NCI-H2107 (cell line): Measurements from ENCODE around the gene RASSF8.

Experiments used
- DNase-seq: peaks from one replicate; lab custom pipeline; 2025; lab: John Stamatoyannopoulos, UW

RASSF8 gene, protein sequence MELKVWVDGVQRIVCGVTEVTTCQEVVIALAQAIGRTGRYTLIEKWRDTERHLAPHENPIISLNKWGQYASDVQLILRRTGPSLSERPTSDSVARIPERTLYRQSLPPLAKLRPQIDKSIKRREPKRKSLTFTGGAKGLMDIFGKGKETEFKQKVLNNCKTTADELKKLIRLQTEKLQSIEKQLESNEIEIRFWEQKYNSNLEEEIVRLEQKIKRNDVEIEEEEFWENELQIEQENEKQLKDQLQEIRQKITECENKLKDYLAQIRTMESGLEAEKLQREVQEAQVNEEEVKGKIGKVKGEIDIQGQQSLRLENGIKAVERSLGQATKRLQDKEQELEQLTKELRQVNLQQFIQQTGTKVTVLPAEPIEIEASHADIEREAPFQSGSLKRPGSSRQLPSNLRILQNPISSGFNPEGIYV

DNA sequence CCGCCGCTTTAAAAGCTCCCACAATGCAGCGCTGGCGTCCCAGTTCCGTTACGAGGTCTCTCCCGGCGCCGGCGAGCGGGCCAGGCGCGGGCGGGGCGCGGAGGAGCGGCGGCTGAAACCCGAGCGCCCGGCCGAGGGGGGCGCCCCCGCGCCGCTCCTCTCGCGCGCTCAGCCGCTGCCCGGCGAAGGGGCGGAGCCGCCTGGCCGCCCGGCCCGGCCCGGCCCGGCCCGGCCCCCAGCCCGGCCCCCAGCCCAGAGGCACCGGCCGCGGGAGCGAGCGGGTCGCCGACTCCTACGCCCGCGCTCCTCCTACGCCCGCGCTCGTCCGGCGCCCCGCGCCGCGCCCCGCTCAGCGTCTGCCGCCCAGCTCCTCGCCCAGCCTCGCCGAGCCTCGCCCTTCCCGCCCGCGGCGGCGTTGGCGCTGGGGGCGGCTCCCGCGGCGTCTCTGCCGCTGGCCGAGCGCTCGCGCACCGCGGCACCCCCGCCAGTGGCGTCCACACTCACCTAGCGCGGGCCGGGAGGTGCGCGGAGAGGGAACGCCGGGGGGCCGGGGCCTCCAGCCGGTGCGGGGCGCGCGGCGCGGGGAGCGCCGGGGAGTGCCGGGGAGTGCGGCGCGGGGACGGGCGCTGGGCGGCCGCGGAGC is at the start of gene RASSF8:
Gene RASSF8 (plus strand): TSS at position 255 of the 643 bp plus-strand sequence. CDS start 96,662 bp downstream, outside the sequence.
- peak; percentile 4 for DNase-seq

GRCh38 chr12:25914551-25914950 is 43.9 kb upstream of the RASSF8 start:
- DNase-seq = no peak

GRCh38 chr12:25924491-25925001 is 33.9 kb upstream of the RASSF8 start:
- DNase-seq = no peak

- DNase-seq = no peak
Observed at GRCh38 chr12:25925064-25925463, 33.4 kb upstream of the RASSF8 start.

- DNase-seq = no peak
Observed at GRCh38 chr12:25926536-25926935, 31.9 kb upstream of the RASSF8 start.

GRCh38 chr12:25929142-25929541 is 29.3 kb upstream of the RASSF8 start:
- DNase-seq = no peak

GRCh38 chr12:25932971-25933370 is 25.5 kb upstream of the RASSF8 start:
- no peak for DNase-seq

DNA sequence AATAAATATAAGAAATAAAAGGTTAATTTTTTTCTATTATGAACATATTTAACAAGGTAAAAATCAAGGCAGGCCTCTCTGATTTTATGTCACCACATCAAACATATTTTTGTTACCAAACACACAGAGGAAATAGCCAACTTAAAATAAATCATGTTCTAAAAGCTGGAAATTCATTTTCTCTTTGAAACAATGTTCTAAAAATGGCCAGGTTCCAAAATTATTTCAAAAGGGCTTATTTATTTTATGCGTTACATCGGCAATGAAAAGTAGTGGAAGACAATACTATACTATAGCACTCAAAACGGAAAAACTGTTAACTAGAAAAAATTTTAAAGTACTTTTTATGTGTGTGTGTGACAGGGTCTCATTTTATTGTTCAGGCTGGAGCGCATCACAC is 24.0 kb upstream of the RASSF8 start:
- DNase-seq = no peak

- no peak for DNase-seq
Observed at GRCh38 chr12:25935355-25936144, 22.9 kb upstream of the RASSF8 start.

DNA sequence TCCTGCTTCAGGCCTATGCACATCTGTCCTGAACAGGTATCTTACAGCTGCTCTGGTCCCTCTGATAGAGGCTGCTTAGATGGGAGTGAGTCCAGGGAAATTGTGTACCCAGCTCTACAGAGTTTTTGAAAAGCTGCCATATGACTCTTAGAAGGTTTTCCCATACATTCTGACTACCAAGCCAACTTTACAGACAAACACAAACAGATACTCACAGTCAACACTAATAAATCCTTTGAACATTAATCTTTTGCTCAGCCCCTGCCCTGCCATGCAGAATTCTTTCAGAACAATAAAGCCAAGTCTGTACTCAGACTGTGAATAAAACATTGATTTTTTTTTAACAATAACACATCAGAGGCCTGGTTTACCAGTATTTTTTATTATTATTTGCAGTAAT is 21.4 kb upstream of the RASSF8 start:
- no peak for DNase-seq

DNA sequence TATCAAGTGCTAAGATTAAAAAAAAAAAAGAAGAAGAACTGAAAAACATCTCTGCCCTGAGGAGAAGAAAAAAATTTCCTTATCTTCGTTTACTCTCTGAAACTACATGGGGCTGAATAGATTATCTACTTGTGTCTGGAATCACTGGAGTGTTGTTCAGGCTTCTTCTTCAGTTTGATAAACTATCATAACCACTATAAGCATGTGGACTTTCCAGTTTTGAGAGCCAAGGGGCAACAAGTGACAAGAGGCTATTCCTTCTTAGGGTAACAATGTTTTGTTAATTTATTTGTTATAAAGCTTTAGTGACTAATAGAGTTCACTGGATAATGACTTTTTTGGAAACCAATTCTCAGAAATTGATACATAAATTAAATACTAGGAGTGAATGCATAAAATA is 19.9 kb upstream of the RASSF8 start:
- DNase-seq = no peak

GRCh38 chr12:25939606-25940005 is 18.9 kb upstream of the RASSF8 start:
- DNase-seq = no peak

DNA sequence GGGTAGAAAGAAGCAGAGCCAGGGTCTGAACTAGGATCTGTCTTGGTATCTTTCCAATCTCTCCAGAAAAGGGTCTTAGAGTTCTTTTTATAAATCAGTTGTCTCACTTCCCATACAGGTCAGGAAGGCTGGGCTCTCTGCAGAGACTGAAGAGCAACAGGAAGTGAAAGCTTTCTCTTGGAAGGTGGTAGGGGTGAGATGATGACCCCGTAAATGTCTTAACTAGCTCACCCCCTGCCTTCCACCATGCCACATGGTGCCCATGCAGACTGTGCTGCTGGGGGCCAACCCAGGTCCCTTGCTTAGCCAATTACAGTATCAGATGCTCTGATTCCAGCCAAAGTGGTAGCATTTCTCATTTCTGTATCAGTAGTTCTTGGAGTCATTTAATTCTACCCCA is 17.6 kb upstream of the RASSF8 start:
- no peak for DNase-seq

- no peak for DNase-seq
Observed at GRCh38 chr12:25942709-25943108, 15.8 kb upstream of the RASSF8 start.

DNA sequence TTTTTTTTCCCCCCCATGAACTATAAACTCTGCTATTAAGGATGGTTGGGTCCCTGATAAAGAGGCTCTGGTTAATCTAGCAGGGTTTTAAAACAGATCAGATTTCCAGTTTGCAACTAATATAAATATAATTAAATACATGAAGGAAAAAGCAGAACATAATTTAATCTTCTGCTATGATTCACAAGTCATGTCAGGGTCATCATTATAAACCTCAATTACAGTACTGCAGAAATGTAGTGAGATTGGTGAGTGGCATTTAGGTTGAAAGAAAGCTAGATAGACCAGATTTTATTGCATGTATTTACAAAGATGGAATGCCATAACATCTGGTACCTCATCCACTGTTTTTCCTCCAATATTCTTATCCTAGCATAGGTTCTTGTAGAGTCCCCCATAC is 14.5 kb upstream of the RASSF8 start:
- DNase-seq = no peak

- DNase-seq = no peak
Observed at GRCh38 chr12:25949343-25949742, 9.1 kb upstream of the RASSF8 start.

DNA sequence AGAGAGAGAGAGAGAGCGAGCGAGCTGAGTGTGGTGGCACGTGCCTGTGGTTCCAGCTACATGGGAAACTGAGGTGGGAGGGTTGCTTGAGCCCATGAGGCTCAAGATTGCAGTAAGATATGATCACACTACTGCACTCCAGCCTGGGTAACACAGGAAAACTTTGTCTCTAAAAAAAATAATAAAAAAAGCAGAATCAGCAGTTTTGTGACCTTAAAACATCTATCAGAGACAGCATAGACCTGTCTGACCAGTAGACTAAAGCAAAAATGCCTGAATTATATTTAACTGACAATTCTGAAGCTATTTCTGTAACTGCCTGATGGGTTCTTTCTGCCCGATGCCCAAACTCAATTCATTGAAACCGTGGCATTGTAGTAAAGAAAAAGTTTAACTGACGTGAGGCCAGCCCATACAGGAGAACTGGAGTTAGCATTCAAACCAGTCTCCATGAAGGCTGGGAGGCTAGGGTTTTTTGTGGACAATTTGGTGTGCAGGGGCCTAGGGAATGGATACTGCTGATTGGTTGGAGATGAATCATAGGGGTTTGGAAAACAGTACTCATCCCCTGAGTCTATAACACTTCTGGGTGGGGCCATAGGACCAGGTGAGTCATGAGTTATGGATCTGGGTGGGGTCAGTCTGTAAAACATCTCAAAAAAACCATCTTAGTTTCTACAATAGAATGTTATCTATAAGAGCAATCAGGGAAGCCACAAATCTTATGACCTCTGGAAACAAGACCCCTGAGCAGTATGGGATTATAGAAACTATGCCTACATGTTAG is 8.0 kb upstream of the RASSF8 start:
- no peak for DNase-seq

DNA sequence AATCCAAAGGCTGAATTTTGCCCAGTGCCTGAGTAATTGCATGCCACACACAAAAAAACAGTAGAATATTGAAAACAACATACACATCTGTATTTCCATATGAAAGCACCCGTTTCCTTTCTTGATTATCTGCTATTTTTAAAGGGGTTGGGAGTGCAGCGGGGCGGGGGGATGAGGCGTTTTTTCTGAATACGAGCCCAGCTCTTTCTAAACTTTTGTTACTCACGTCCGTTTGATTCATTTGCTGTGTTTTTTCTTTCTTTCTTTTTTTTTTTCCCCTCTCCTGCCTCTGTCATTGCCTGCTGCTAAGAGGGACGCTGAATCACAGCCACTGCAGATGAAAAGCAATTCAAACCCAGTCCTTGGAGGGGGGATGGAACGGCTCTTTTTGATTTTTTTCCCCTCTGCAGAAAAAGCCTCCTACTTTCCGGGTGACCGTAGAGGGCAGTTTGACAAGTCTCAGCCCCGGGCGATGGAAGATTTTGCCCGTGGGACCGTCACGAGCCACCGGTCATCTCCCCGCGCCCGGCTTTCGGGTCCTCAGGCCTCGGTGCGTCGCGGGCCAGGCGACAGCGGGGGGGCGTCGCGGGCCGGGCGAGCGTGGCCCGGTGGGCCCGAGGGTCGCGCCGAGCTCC is 572 bp upstream of the RASSF8 start:
- DNase-seq = no peak

GRCh38 chr12:25959071-25959961 is 834 bp downstream of the RASSF8 start:
- DNase-seq = no peak

DNA sequence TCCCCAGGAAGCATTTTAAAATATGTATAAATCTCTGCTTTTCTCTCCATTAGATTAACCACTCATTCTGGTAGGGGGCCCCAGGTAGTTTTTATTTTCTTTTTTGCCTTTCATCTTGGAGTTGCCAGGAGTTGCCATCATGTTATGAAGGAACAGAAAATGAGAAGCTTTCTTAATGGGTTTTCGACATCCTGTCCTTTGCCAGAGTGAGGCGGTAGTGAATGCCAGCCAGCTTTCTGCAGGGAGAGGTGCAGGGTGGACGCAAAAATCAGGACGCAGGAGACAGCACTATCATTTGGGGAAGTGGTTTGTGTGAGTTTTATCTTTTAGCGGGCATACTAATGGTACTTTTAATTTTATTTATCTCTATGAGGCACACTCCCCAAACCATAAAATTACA is 1.7 kb downstream of the RASSF8 start:
- DNase-seq = no peak
